GM12801 (cell line): Measurements from ENCODE around the gene UTP4.

ENCODE experiments used
- TF ChIP-seq, protein P1 (sequence below): IDR thresholded peaks from one replicate; pipeline ENCODE4 v1.5.1; 2011; ENCODE audit warnings: control low read depth; ENCODE audit not compliant: insufficient read length; ENCODE audit errors: extremely low read depth

UTP4 gene

DNA sequence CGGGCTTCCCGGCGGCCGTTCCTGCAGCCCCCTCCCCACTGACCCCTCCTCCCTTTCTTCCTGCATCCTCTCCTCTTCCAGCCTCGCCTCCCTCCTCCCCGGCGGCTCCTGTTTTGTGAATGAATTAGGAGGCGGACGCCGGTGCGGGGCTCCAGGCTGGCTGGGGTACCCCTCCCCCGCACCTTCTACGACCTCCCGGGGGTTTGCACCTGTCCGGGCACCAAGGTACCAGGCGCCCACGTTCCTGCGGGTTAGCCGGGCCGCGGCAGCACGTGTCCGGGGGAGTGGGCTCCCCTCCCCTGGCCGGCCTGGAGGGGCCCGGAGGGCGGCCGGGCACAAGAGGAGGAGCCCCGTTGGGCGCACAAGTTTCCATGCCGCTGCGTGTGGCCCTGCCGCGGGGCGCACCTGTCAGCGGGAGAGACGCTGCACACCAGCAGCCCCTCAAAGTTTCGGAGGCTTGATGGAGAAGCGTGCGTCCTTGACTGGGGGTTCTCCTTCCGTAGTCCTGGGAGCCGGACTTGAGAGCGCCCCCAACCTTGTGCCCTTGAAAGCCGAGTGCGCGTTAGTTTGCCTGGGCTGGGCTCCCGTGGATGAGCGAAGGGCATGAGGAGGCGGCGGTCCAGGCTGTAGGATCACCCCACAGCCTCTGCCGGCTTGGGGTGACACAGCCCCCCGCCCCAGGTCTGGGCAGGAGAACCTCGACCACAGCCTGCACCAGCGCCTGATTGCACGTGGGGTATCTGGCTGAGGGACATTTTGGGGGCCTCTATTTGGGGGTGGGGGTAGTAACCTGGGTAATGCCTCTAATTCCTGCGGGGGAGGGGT is 25.7 kb upstream of the UTP4 start:
- TF ChIP-seq, protein P1, sequence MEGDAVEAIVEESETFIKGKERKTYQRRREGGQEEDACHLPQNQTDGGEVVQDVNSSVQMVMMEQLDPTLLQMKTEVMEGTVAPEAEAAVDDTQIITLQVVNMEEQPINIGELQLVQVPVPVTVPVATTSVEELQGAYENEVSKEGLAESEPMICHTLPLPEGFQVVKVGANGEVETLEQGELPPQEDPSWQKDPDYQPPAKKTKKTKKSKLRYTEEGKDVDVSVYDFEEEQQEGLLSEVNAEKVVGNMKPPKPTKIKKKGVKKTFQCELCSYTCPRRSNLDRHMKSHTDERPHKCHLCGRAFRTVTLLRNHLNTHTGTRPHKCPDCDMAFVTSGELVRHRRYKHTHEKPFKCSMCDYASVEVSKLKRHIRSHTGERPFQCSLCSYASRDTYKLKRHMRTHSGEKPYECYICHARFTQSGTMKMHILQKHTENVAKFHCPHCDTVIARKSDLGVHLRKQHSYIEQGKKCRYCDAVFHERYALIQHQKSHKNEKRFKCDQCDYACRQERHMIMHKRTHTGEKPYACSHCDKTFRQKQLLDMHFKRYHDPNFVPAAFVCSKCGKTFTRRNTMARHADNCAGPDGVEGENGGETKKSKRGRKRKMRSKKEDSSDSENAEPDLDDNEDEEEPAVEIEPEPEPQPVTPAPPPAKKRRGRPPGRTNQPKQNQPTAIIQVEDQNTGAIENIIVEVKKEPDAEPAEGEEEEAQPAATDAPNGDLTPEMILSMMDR: no peak

DNA sequence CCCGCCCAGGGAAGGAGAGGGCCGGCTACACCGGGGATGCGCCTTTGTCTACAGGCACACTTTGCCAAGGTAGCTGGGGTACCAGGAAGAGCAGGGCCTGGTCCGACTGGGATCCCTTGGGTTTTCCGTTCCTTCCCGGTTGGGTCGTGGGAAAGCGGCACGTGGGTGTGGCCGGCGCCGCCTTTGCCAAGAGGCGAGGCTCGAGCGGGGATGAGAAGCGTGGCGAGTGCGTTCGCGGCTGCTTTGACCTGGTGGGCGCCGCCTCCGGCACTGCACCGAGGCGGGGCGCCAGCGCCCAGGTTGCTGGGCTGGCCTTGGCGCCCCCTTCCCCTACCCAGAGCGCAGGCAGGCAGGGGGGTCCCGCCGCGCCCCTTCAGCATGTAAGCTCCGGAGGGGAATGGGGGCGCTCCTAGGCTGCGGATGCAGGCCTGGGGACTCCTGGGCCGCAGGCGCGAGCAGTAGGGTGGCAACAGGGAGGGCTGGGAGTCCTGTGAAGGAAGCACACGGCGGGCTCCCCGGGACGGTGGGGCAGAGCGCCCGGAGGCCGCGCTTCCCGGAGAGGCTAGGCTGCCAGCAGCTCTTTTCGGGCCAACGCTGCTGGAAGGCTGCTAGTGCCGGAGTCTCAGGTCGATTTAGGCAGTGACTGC is 25.0 kb upstream of the UTP4 start:
- TF ChIP-seq, protein P1: no peak

DNA sequence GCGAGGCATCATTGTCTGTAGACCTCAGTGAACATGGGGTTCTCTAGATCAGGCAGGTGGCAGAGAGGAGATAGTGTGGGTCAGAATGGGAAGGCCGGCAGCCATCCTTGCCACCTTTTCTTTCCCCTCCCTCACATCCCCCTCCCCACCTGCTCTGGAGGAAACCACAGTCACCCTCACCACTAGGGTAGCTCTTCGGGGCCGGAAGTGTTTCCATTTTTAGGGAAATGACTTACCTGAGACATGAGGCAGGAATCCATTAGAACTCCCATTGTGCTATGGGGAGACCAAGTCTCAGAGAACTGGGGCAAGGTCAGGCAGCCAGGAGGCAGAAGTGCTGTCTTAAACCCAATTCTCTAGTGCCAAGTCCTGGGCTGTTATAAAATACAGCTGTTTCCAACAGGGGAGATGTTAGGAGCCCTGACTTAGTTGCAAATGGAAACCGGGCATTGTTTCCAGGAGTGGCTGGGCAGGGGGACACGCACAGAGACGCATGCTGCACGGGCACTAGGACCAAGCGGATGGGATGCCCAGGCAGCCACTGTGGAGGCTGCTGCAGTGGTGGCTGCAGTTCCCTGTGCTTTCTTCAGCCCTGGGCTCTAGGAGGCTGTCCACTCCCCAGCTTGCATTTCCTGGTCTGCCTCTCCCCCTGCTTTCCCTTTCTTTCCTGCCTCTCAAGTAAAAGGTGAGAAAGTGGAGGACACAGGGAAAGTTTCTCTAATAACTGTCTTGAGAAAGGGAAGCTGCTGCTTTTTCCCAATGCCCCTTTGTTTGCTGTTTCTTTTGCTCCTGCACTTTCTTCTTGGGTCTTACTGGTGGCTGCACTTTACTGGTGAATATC is 24.2 kb upstream of the UTP4 start:
- TF ChIP-seq, protein P1: no peak

DNA sequence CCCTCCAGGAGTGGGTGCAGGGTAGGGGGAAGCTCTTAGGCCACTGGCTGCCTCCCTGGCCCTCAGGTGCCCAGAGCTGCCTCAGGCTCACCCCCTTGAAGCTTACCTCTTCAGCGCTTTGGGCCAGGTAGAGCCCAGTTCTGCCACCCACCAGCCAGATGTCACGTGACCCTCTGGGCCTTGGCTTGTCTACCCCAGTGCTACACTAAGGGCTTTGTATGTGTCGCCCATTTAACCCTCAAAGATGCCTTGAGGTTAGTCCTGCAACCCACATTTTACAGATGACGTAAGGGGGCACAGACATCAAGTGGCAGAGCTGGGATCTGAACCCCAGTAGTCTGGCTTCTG is 23.6 kb upstream of the UTP4 start:
- TF ChIP-seq, protein P1: no peak

DNA sequence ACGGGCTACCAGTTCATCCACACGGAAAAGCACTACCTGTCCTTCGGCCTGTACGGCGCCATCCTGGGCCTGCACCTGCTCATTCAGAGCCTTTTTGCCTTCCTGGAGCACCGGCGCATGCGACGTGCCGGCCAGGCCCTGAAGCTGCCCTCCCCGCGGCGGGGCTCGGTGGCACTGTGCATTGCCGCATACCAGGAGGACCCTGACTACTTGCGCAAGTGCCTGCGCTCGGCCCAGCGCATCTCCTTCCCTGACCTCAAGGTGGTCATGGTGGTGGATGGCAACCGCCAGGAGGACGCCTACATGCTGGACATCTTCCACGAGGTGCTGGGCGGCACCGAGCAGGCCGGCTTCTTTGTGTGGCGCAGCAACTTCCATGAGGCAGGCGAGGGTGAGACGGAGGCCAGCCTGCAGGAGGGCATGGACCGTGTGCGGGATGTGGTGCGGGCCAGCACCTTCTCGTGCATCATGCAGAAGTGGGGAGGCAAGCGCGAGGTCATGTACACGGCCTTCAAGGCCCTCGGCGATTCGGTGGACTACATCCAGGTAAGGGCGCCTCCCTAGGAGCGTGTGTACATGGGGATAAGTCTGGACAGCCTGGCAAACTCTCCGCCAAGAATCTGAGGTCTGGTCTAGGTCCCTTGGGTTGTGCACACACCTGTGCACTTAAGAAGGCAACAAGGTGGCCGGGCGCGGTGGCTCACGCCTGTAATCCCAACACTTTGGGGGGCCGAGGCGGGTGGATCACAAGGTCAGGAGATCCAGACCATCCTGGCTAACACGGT is 22.8 kb upstream of the UTP4 start:
- TF ChIP-seq, protein P1: no peak

DNA sequence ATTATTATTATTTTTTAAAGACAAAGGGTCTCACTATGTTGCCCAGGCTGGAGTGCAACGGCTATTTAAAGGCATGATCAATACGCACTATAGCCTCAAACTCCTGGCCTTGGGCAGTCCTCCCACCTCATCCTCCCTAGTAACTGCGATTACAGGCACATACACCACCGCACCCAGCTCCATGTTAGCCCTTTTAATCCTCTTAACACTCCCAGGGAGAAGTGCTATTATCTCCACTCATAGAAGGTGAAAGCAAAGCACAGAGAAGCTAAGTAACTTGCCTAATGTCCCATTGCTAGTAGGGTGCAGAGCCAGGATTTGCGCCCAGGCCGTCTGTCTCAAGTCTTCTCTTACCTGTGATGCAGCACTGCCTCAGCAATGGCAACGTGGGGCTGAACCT is 22.0 kb upstream of the UTP4 start:
- TF ChIP-seq, protein P1: no peak
